Measurements from ENCODE around the gene PBX3. TPM values are rescaled to one million over a fixed set of nuclear protein-coding genes. Genes with fewer than 3 reads are reported as not detected.
A peak's percentile ranks its signal among the peaks of the same experiment; 100 is the strongest.

PBX3 gene
- total and polyA plus RNA-seq, 2 of the 13 experiments (the other 11 are each of a cell fraction or from before 2014, with no cell fraction given), result 6.0 to 11.2 TPM

DNA sequence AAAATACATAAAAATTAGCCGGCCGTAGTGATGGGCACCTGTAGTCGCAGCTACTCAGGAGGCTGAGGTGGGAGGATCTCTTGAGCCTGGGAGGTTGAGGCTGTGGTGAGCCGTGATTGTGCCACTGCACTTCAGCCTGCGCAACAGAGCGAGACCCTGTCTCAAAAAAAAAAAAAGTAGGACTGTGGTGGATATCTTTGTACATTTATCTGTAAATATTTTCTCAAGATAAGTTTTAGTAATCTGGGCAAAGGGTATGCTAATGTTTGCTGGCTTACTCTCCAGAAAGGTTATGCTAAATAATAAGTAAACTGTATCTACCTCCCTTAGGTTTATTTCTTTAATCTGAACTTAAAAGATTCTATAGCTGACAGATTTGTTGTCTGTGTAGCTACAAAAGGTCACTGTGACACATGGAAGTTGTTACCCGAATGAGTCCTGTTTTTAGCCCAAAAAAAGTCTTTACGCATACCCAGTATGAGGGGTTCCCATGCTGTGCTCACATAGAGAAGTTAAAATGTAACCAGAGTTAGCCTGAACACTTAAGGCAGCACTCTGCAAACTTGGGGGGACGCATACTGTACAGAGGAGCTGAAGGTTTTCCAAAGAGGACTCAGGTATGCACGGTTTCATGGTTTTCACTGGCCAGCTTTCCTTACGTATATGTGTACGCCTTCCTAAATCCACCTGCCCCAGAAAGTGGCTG, 206.3 kb downstream of the PBX3 start (continued):
- TF ChIP-seq, protein P1, sequence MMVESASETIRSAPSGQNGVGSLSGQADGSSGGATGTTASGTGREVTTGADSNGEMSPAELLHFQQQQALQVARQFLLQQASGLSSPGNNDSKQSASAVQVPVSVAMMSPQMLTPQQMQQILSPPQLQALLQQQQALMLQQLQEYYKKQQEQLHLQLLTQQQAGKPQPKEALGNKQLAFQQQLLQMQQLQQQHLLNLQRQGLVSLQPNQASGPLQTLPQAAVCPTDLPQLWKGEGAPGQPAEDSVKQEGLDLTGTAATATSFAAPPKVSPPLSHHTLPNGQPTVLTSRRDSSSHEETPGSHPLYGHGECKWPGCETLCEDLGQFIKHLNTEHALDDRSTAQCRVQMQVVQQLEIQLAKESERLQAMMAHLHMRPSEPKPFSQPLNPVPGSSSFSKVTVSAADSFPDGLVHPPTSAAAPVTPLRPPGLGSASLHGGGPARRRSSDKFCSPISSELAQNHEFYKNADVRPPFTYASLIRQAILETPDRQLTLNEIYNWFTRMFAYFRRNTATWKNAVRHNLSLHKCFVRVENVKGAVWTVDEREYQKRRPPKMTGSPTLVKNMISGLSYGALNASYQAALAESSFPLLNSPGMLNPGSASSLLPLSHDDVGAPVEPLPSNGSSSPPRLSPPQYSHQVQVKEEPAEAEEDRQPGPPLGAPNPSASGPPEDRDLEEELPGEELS (CRISPR knock-in tag; IDR thresholded peaks at IDR 0.05), result no peak
- peak; percentile 59 for TF ChIP-seq SALL1 (CRISPR knock-in tag; IDR thresholded peaks at IDR 0.05)
- TF ChIP-seq, protein P2, sequence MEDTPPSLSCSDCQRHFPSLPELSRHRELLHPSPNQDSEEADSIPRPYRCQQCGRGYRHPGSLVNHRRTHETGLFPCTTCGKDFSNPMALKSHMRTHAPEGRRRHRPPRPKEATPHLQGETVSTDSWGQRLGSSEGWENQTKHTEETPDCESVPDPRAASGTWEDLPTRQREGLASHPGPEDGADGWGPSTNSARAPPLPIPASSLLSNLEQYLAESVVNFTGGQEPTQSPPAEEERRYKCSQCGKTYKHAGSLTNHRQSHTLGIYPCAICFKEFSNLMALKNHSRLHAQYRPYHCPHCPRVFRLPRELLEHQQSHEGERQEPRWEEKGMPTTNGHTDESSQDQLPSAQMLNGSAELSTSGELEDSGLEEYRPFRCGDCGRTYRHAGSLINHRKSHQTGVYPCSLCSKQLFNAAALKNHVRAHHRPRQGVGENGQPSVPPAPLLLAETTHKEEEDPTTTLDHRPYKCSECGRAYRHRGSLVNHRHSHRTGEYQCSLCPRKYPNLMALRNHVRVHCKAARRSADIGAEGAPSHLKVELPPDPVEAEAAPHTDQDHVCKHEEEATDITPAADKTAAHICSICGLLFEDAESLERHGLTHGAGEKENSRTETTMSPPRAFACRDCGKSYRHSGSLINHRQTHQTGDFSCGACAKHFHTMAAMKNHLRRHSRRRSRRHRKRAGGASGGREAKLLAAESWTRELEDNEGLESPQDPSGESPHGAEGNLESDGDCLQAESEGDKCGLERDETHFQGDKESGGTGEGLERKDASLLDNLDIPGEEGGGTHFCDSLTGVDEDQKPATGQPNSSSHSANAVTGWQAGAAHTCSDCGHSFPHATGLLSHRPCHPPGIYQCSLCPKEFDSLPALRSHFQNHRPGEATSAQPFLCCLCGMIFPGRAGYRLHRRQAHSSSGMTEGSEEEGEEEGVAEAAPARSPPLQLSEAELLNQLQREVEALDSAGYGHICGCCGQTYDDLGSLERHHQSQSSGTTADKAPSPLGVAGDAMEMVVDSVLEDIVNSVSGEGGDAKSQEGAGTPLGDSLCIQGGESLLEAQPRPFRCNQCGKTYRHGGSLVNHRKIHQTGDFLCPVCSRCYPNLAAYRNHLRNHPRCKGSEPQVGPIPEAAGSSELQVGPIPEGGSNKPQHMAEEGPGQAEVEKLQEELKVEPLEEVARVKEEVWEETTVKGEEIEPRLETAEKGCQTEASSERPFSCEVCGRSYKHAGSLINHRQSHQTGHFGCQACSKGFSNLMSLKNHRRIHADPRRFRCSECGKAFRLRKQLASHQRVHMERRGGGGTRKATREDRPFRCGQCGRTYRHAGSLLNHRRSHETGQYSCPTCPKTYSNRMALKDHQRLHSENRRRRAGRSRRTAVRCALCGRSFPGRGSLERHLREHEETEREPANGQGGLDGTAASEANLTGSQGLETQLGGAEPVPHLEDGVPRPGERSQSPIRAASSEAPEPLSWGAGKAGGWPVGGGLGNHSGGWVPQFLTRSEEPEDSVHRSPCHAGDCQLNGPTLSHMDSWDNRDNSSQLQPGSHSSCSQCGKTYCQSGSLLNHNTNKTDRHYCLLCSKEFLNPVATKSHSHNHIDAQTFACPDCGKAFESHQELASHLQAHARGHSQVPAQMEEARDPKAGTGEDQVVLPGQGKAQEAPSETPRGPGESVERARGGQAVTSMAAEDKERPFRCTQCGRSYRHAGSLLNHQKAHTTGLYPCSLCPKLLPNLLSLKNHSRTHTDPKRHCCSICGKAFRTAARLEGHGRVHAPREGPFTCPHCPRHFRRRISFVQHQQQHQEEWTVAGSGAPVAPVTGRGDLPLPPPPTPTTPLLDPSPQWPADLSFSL (CRISPR knock-in tag; IDR thresholded peaks at IDR 0.05), result 0 out of 2 replicates have a peak, but pooled peaks have one; percentile 22
- TF ChIP-seq, protein P3, sequence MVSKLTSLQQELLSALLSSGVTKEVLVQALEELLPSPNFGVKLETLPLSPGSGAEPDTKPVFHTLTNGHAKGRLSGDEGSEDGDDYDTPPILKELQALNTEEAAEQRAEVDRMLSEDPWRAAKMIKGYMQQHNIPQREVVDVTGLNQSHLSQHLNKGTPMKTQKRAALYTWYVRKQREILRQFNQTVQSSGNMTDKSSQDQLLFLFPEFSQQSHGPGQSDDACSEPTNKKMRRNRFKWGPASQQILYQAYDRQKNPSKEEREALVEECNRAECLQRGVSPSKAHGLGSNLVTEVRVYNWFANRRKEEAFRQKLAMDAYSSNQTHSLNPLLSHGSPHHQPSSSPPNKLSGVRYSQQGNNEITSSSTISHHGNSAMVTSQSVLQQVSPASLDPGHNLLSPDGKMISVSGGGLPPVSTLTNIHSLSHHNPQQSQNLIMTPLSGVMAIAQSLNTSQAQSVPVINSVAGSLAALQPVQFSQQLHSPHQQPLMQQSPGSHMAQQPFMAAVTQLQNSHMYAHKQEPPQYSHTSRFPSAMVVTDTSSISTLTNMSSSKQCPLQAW (CRISPR knock-in tag; IDR thresholded peaks at IDR 0.05), result peak; percentile 48; the same call in 1 of the 2 replicates
- TF ChIP-seq POGZ (CRISPR knock-in tag; IDR thresholded peaks at IDR 0.05), result peak; percentile 76; the same call in 1 of the 2 replicates
- TF ChIP-seq, protein P4, sequence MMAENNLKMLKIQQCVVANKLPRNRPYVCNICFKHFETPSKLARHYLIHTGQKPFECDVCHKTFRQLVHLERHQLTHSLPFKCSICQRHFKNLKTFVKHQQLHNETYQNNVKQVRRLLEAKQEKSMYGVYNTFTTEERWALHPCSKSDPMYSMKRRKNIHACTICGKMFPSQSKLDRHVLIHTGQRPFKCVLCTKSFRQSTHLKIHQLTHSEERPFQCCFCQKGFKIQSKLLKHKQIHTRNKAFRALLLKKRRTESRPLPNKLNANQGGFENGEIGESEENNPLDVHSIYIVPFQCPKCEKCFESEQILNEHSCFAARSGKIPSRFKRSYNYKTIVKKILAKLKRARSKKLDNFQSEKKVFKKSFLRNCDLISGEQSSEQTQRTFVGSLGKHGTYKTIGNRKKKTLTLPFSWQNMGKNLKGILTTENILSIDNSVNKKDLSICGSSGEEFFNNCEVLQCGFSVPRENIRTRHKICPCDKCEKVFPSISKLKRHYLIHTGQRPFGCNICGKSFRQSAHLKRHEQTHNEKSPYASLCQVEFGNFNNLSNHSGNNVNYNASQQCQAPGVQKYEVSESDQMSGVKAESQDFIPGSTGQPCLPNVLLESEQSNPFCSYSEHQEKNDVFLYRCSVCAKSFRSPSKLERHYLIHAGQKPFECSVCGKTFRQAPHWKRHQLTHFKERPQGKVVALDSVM (CRISPR knock-in tag; IDR thresholded peaks at IDR 0.05), result peak; percentile 100
- TF ChIP-seq, protein P5, sequence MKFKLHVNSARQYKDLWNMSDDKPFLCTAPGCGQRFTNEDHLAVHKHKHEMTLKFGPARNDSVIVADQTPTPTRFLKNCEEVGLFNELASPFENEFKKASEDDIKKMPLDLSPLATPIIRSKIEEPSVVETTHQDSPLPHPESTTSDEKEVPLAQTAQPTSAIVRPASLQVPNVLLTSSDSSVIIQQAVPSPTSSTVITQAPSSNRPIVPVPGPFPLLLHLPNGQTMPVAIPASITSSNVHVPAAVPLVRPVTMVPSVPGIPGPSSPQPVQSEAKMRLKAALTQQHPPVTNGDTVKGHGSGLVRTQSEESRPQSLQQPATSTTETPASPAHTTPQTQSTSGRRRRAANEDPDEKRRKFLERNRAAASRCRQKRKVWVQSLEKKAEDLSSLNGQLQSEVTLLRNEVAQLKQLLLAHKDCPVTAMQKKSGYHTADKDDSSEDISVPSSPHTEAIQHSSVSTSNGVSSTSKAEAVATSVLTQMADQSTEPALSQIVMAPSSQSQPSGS (CRISPR knock-in tag; IDR thresholded peaks at IDR 0.05), result no peak
- TF ChIP-seq, protein P6, sequence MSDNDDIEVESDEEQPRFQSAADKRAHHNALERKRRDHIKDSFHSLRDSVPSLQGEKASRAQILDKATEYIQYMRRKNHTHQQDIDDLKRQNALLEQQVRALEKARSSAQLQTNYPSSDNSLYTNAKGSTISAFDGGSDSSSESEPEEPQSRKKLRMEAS (IDR thresholded peaks at IDR 0.05), result peak; percentile 42; the same call in 1 of the 2 replicates
- no peak for TF ChIP-seq ARNTL (CRISPR knock-in tag; IDR thresholded peaks at IDR 0.05)
- TF ChIP-seq HDAC2 (CRISPR knock-in tag; IDR thresholded peaks at IDR 0.05), result 0 out of 2 replicates have a peak, but pooled peaks have one; percentile 14

All from HepG2 (cell line).